ENCODE results near the gene YTHDC2.

DNA sequence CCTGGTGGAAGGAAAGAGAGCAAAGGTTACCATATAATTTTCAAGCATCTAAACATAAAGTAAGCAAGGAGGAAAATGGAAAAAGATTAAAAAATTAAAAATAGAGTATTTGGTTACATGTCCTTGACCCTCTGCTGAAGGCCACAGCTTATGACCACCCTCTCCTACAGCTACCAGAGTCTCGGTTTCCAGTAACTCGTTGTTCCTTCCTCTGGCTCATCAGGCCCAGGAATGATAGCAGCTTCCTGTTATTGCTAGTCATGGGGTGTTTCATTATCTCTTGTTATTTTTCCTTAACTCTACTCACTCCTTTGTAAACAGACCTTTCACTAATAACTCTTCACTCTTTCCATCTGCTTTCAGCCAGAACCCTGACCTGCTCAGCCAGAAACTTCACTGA is 102.2 kb downstream of the YTHDC2 start:
- TF ChIP-seq POLR2AphosphoS5 (IDR thresholded peaks at IDR 0.05) (no peak), CTCF (IDR thresholded peaks at IDR 0.05) (no peak)
